NCI-H2227 treated with DMSO at 0.1 percent for 48 hours (cell line): ENCODE measurements around the gene TLK1.

Experiments used
- DNase-seq: peaks from one replicate; lab custom pipeline; 2025; lab: John Stamatoyannopoulos, UW

Gene TLK1

DNA sequence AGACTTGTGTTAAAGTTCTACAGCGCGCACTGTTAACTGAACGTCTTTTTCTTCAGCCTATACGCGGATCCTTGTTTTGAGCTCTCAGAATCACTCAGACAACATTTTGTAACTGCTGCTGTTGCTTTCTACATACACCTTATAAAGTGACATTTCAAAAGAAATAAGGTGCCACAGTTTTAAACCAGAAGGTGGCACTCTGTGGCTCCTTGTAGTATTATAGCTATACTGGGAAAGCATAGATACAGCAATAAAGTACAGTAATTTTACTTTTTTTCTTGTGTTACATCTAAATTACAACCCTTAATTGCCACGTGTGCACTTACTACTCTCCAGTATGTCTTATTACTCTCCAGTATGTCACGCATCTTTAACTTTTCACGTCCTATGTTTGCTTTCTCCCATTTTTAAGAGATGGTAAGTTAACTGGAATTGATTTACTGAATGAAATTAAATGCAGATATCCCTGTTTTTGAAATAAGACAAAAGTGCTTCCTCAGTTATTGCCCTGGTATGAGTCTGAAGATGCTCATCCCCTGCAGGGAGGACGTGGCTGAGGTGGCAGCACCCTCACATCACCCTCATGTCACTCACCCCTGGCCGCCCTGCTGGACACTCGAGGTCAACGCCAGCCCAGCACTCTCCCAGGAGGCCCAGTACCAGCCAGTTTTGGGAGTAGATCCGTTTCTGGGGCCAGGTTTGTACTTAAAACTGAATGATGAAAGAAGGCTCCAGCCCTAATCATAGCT lies 193.9 kb downstream of the TLK1 start:
- DNase-seq, result no peak

DNA sequence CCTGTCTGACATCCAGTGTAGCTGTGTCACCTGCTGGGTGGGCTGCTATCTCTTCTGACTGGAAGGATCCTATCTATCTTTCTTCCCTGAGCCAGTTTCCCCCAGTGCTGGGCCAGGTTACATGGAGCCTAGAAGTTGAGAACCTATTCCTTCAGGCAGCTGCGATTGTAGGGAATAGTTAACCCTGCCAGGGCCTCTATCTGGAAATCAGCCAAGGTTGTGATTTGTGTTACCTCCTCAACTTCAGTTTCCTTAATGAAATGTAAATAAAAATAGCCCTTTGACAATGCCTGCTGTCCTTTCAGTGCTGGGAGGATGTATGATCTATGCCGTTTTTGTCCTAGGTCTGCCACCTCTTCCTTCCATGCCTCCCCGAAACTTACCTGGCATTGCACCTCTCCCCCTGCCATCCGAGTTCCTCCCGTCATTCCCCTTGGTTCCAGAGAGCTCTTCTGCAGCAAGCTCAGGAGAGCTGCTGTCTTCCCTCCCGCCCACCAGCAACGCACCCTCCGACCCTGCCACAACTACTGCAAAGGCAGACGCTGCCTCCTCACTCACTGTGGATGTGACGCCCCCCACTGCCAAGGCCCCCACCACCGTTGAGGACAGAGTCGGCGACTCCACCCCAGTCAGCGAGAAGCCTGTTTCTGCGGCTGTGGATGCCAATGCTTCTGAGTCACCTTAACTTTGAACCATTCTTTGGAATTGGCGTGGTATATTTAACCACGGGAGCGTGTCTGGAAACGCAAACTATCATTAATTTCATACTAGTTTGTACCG lies 195.1 kb downstream of the TLK1 start:
- DNase-seq, result no peak

DNA sequence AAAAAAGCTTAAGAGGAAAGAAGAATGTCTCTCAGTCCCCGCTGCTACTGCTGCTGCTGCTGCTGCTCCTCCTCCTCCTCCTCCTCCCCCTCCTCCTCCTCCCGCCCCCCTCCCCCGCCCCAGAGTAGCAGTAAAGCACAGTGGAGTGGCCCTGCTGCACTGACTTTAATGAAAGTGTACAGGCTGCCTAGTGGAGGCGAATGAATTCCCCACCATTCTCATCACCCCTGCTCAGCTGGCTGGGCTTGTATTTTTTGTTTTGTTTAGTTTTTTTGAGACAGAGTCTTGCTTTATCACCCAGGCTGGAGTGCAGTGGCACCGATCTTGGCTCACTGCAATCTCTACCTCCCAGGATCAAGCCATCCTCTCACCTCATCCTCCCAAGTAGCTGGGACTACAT lies 197.3 kb downstream of the TLK1 start:
- no peak for DNase-seq

DNA sequence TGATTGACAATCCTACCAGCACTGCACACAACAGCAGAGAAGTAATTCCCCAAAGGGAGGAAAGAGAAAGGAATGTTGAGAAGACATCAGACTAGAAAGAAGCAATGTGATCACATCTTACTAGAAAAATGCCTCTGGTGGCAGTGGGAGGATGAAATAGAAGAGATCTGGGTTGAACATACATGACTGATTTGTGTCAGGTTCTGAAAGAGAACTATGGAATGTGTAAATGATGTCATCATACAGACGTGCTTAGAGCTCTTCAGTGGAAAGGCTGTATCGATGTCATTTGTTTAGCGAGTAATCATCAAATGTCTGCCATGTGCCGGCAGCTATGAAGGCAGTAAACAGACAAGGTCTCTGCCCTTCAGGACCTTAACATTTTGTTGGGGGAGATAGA lies 206.8 kb downstream of the TLK1 start:
- DNase-seq, result no peak

DNA sequence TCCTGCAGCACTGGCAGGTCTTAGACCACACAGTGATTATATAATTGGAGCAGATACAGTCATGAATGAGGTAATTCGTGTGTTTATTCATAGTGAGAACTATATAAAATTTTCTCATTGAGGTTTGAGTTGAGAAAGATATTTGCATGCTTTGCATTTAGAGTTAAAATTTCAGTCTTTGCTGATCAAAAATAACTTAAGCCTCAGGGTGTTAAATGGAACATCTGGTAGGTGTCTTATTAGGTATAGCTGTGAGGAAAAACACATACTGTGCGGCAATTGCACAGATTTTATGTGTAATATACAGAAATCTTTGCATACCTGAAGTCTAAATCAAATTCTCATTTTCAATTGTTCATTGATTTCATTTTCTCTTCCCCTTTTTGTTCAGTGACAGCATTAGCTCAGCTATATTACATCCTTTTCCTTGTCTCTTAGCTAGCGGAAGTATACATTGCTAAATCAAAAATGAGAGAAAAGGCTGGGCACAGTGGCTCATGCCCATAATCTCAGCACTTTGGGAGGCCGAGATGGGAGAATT lies 210.4 kb downstream of the TLK1 start:
- DNase-seq, result no peak

DNA sequence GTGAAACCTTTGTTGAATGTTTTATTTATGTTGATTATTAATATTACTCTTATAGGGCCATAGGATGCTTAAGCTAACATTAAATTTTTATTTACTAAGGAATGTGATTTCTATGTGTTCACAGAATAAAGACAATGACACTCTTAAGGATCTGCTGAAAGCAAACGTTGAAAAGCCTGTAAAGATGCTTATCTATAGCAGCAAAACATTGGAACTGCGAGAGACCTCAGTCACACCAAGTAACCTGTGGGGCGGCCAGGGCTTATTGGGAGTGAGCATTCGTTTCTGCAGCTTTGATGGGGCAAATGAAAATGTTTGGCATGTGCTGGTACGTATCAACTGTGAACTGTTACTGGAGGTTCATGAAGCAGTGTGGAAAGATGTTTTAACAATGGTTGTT lies 211.3 kb downstream of the TLK1 start:
- no peak for DNase-seq

DNA sequence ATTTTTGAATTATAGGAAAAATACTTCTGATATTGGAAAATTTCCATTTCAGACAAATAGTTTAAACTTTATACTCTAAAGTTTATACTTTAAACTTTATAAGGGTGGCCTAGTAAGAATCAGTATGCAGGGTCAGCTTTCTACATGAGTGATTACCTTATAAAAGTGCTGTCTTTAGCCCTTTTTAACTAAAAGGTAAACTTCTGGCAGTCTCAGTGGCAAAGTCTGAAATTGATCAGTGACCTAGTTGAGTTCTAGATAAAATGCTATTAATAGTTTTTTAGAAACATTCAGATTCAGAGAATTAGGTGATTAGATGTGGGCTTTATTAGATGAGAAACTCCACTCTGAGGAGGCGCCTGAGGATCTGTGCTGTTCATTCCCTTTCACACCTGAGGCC lies 216.1 kb downstream of the TLK1 start:
- DNase-seq, result no peak

DNA sequence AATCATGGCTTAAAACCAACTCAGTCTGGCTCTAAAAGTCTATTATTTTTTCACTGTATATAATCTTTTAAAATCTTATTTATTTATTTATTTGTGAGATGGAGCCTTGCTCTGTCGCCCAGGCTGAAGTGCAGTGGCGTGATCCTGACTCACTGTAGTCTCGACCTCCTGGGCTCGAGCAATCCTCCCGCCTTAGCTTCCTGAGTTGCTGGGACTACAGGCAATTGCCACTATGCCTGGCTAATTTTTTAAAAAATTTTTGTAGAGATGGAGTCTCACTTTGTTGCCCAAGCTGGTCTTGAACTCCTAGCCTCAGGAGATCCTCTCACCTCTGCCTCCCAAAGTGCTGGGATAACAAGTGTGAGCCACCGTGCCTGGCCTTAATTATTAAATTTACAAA lies 217.1 kb downstream of the TLK1 start:
- DNase-seq, result no peak

DNA sequence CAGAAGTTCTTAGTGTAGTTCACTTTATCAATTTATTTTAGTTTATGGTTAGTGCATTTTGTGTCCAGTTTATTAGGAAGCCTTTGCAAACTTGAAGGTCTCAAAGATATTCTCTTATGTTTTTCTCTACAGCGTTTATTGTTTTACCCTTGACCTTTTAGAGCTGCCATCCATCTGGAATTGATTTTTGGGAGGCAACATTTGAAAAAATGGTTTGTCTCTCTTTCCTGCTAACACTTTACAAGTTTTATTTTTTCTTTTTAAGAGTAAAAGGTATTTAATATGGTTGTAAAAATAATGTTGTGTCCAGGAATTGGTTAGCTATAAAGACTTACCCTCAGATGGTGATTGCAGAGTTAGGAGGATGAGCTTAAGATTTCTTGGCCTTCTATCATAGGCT lies 217.7 kb downstream of the TLK1 start:
- no peak for DNase-seq

DNA sequence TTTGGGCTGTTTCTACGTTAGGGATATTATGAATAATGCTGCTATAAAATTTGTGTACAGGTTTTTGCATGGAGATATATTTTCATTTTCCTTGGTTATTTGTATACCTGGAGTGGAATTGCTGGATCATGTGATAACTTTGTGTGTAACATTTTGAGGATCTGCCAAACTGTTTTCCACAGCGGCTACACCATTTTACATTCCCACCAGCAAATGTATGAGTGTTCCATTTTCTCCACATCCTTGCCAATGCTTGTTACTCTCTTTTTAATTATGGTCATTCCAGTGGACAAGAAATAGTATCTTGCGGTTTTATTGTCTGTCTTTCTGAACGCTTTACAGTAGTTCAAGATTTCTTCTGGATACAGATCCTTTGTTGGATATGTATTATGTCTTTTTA lies 218.1 kb downstream of the TLK1 start:
- no peak for DNase-seq
